ENCODE measurements around the gene PPP1R9B. TPM values are rescaled to one million over a fixed set of nuclear protein-coding genes. Genes with fewer than 3 reads are reported as not detected.

The PPP1R9B gene
- total and polyA plus RNA-seq, 2 of the 8 experiments (the other 6 are each of a cell fraction or from before 2014, with no cell fraction given), result 5.2 to 13.1 TPM

- no peak for TF ChIP-seq HDAC2 (IDR thresholded peaks at IDR 0.05; ENCODE audit: borderline replicate concordance in 1 of 2, low read depth in 2 of 2, low read length in 2 of 2)
Observed at GRCh38 chr17:50113624-50114320, 36.7 kb downstream of the PPP1R9B start (continued).
